ENCODE data around the gene SPTB.

Gene SPTB

GRCh38 chr14:64815257-64815656 lies 64.5 kb downstream of the SPTB start:
- Histone ChIP-seq H3K36me3 (ENCODE audit: low read length) (no peaks in the 10 kb centered on the region), H3K27me3 (ENCODE audit: low read length) (no peaks in the 10 kb centered on the region), H2AFZ (ENCODE audit: low read depth, low read length, severe bottlenecking) (no peak overlapping the region), H4K20me1 (ENCODE audit: low read depth, low read length) (no peaks in the 10 kb centered on the region), H3K9ac (ENCODE audit: low read length) (no peak overlapping the region), H3K79me2 (ENCODE audit: insufficient read depth, low read length) (no peaks in the 10 kb centered on the region), H3K4me3 (ENCODE audit: insufficient read depth, low read length, poor library complexity, severe bottlenecking) (no peak overlapping the region), H3K4me2 (ENCODE audit: low read depth, low read length, poor library complexity, severe bottlenecking) (no peak overlapping the region), H3K9me3 (ENCODE audit: insufficient read depth, low read length) (no peaks in the 10 kb centered on the region), H3K9me2 (replicated peaks; ENCODE audit: insufficient read depth, low read length) (no peaks in the 10 kb centered on the region), H3F3A (ENCODE audit: insufficient read depth) (no peaks in the 10 kb centered on the region), H3K27ac (ENCODE audit: low read depth, low read length) (no peak overlapping the region)
- TF ChIP-seq EZH2phosphoT487 (conservative IDR thresholded peaks at IDR 0.05; ENCODE audit: low read length) (no peak), CTCF (IDR thresholded peaks at IDR 0.05; ENCODE audit: insufficient read depth, low read length, poor library complexity, severe bottlenecking) (no peak)

- H3K27me3 ChIP-seq (ENCODE audit: low read length) = no peaks in the 10 kb centered on the region
- H3K9me3 ChIP-seq (ENCODE audit: insufficient read depth, low read length) = no peaks in the 10 kb centered on the region
- no peak overlapping the region for H2AFZ ChIP-seq (ENCODE audit: low read depth, low read length, severe bottlenecking)
- no peak overlapping the region for H3K9ac ChIP-seq (ENCODE audit: low read length)
- no peak overlapping the region for H3K4me3 ChIP-seq (ENCODE audit: insufficient read depth, low read length, poor library complexity, severe bottlenecking)
- H3K27ac ChIP-seq (ENCODE audit: low read depth, low read length) = no peak overlapping the region
- H3K36me3 ChIP-seq (ENCODE audit: low read length) = no peaks in the 10 kb centered on the region
- H3F3A ChIP-seq (ENCODE audit: insufficient read depth) = no peaks in the 10 kb centered on the region
- no peaks in the 10 kb centered on the region for H3K79me2 ChIP-seq (ENCODE audit: insufficient read depth, low read length)
- no peak overlapping the region for H3K4me2 ChIP-seq (ENCODE audit: low read depth, low read length, poor library complexity, severe bottlenecking)
- TF ChIP-seq CTCF (IDR thresholded peaks at IDR 0.05; ENCODE audit: insufficient read depth, low read length, poor library complexity, severe bottlenecking) (no peak), EZH2phosphoT487 (conservative IDR thresholded peaks at IDR 0.05; ENCODE audit: low read length) (no peak)
- no peaks in the 10 kb centered on the region for H4K20me1 ChIP-seq (ENCODE audit: low read depth, low read length)
- H3K9me2 ChIP-seq (replicated peaks; ENCODE audit: insufficient read depth, low read length) = no peaks in the 10 kb centered on the region
Measured at GRCh38 chr14:64812412-64812811, 67.3 kb downstream of the SPTB start.

- H3K9me3 ChIP-seq (ENCODE audit: insufficient read depth, low read length) = no peaks in the 10 kb centered on the region
- H3K36me3 ChIP-seq (ENCODE audit: low read length) = no peaks in the 10 kb centered on the region
- H3F3A ChIP-seq (ENCODE audit: insufficient read depth) = no peaks in the 10 kb centered on the region
- H2AFZ ChIP-seq (ENCODE audit: low read depth, low read length, severe bottlenecking) = no peak overlapping the region
- no peaks in the 10 kb centered on the region for H3K27me3 ChIP-seq (ENCODE audit: low read length)
- H3K4me2 ChIP-seq (ENCODE audit: low read depth, low read length, poor library complexity, severe bottlenecking) = no peak overlapping the region
- H3K9ac ChIP-seq (ENCODE audit: low read length) = no peak overlapping the region
- no peaks in the 10 kb centered on the region for H4K20me1 ChIP-seq (ENCODE audit: low read depth, low read length)
- no peaks in the 10 kb centered on the region for H3K9me2 ChIP-seq (replicated peaks; ENCODE audit: insufficient read depth, low read length)
- no peak overlapping the region for H3K4me3 ChIP-seq (ENCODE audit: insufficient read depth, low read length, poor library complexity, severe bottlenecking)
- no peak overlapping the region for H3K27ac ChIP-seq (ENCODE audit: low read depth, low read length)
- H3K79me2 ChIP-seq (ENCODE audit: insufficient read depth, low read length) = no peaks in the 10 kb centered on the region
- TF ChIP-seq CTCF (IDR thresholded peaks at IDR 0.05; ENCODE audit: insufficient read depth, low read length, poor library complexity, severe bottlenecking) (no peak), EZH2phosphoT487 (conservative IDR thresholded peaks at IDR 0.05; ENCODE audit: low read length) (no peak)
Measured at GRCh38 chr14:64811676-64812075, 68.0 kb downstream of the SPTB start.

Measured in SU-DHL-6 (cell line).